Liver (tissue), 3 donors: Measurements from ENCODE around the gene PGBD5.

ENCODE experiments used
- ATF3 ChIP-seq: IDR thresholded peaks from 2 replicates; pipeline ENCODE4 v1.6.1; 2016; ENCODE audit warnings: antibody characterized with exemption
- CTCF ChIP-seq: fragments of 150-350 bp; IDR thresholded peaks from 2 replicates; pipeline ENCODE4 v1.5.1; 2017; ENCODE audit warnings: improper control_type of control experiment, low read depth, low read length; ENCODE audit not compliant: missing input control
- GABPA ChIP-seq, 2 donors: IDR thresholded peaks in 1 of 2; conservative IDR thresholded peaks in 1 of 2; 2 replicates each; pipeline ENCODE4 v1.6.1; 2016; ENCODE audit warnings: antibody characterized with exemption in 2 of 2, mild to moderate bottlenecking in 1 of 2, moderate library complexity in 1 of 2
- JUND ChIP-seq, 2 donors: IDR thresholded peaks; 2 replicates each; pipeline ENCODE4 v1.6.1; 2016; ENCODE audit warnings: antibody characterized with exemption in 2 of 2
- RAD21 ChIP-seq, 2 donors: IDR thresholded peaks; 2 replicates each; pipeline ENCODE4 v1.6.1; 2016; ENCODE audit warnings: antibody characterized with exemption in 2 of 2, mild to moderate bottlenecking in 2 of 2
- RXRA ChIP-seq, 2 donors: IDR thresholded peaks; 2 replicates each; pipeline ENCODE4 v1.6.1; 2017 to 2018; ENCODE audit warnings: antibody characterized with exemption in 2 of 2, mild to moderate bottlenecking in 1 of 2
- SP1 ChIP-seq: IDR thresholded peaks from 2 replicates; pipeline ENCODE4 v1.6.1; 2018; ENCODE audit warnings: antibody characterized with exemption, mild to moderate bottlenecking
- YY1 ChIP-seq: IDR thresholded peaks from 2 replicates; pipeline ENCODE4 v1.6.1; 2016; ENCODE audit warnings: antibody characterized with exemption, mild to moderate bottlenecking
- ZBTB33 ChIP-seq: IDR thresholded peaks from 2 replicates; pipeline ENCODE4 v1.6.1; 2016; ENCODE audit warnings: antibody characterized with exemption
- TF ChIP-seq, protein P1 (sequence below): IDR thresholded peaks from 2 replicates; pipeline ENCODE4 v1.6.1; 2016; ENCODE audit warnings: antibody characterized with exemption
- TF ChIP-seq, protein P2 (sequence below): IDR thresholded peaks from 2 replicates; pipeline ENCODE4 v1.6.1; 2016; ENCODE audit warnings: antibody characterized with exemption, mild to moderate bottlenecking
- donor health status: healthy.
- donor health status: healthy.

DNA sequence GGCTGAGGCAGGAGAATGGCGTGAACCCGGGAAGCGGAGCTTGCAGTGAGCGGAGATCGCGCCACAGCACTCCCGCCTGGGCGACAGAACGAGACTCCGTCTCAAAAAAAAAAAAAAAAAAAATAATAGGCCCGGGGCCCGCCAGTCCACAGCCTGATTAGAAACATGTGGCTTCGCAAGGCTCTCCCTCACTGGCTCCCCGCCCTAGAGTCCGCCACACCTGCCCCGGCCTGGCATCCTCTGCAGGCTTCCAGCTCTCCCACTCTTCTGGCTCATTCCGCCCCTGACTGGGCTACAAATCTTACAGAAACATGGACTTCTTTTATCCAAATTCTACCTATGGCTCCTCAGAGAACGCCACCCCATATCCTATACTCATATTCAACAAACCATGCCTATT, 32.4 kb downstream of the PGBD5 start:
- TF ChIP-seq ZBTB33 (no peak), YY1 (no peak), CTCF (no peak), RAD21 (IDR thresholded peaks at IDR 0.05) (no peak), SP1 (no peak), ATF3 (no peak), GABPA (IDR thresholded peaks at IDR 0.05 in 1 of 2, conservative IDR thresholded peaks at IDR 0.05 in 1 of 2) (no peak), RXRA (IDR thresholded peaks at IDR 0.05) (no peak), JUND (IDR thresholded peaks at IDR 0.05) (no peak)
- TF ChIP-seq, protein P1, sequence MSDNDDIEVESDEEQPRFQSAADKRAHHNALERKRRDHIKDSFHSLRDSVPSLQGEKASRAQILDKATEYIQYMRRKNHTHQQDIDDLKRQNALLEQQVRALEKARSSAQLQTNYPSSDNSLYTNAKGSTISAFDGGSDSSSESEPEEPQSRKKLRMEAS = no peak
- TF ChIP-seq, protein P2, sequence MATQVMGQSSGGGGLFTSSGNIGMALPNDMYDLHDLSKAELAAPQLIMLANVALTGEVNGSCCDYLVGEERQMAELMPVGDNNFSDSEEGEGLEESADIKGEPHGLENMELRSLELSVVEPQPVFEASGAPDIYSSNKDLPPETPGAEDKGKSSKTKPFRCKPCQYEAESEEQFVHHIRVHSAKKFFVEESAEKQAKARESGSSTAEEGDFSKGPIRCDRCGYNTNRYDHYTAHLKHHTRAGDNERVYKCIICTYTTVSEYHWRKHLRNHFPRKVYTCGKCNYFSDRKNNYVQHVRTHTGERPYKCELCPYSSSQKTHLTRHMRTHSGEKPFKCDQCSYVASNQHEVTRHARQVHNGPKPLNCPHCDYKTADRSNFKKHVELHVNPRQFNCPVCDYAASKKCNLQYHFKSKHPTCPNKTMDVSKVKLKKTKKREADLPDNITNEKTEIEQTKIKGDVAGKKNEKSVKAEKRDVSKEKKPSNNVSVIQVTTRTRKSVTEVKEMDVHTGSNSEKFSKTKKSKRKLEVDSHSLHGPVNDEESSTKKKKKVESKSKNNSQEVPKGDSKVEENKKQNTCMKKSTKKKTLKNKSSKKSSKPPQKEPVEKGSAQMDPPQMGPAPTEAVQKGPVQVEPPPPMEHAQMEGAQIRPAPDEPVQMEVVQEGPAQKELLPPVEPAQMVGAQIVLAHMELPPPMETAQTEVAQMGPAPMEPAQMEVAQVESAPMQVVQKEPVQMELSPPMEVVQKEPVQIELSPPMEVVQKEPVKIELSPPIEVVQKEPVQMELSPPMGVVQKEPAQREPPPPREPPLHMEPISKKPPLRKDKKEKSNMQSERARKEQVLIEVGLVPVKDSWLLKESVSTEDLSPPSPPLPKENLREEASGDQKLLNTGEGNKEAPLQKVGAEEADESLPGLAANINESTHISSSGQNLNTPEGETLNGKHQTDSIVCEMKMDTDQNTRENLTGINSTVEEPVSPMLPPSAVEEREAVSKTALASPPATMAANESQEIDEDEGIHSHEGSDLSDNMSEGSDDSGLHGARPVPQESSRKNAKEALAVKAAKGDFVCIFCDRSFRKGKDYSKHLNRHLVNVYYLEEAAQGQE = no peak
